Thyroid gland (tissue), 4 donors: ENCODE results near the gene FNDC3B. TPM values are rescaled to one million over a fixed set of nuclear protein-coding genes. Genes with fewer than 3 reads are reported as not detected.
"Not testable (repeated sequence)": the region's sequence is repeated elsewhere in the genome, so short reads cannot be mapped to it uniquely, and the experiment has no call there.

ENCODE experiments used
- DNase-seq, 2 donors: peaks; one replicate each; pipeline ENCODE4 v3.0.0-alpha.2; 2019
- H3K27ac ChIP-seq, 3 donors: fragments of 200-600 bp; sonication (generic); 1 replicate in 2 of 3; 2 replicates in 1 of 3; pipeline ENCODE4 v1.5.1; 2016 to 2019; ENCODE audit warnings: mild to moderate bottlenecking in 1 of 3, moderate library complexity in 1 of 3
- H3K27me3 ChIP-seq: fragments of 200-600 bp; sonication (generic); one replicate; pipeline ENCODE4 v1.5.1; 2019
- H3K36me3 ChIP-seq, 2 donors: fragments of 200-600 bp; sonication (generic); one replicate each; pipeline ENCODE4 v1.5.1; 2016 to 2019
- H3K4me1 ChIP-seq, 2 donors: fragments of 200-600 bp; sonication (generic); one replicate each; pipeline ENCODE4 v1.5.1; 2017 to 2019
- H3K4me3 ChIP-seq, 3 donors: fragments of 200-600 bp; sonication (generic); replicated peaks in 1 of 3; 1 replicate in 2 of 3; 2 replicates in 1 of 3; pipeline ENCODE4 v1.5.1; 2016; ENCODE audit warnings: mild to moderate bottlenecking in 1 of 3
- H3K9me3 ChIP-seq: fragments of 200-600 bp; sonication (generic); one replicate; pipeline ENCODE4 v1.5.1; 2017
- CTCF ChIP-seq, 6 experiments: fragments of 200-600 bp in 3 of 6; fragments of 450-650 bp in 3 of 6; sonication (generic) in 3 of 6; IDR thresholded peaks; one replicate each; pipeline ENCODE4 v1.5.1; 2016 to 2019; ENCODE audit warnings: antibody characterized with exemption in 6 of 6, mild to moderate bottlenecking in 2 of 6, inconsistent platforms in 1 of 6, moderate library complexity in 1 of 6
- POLR2A ChIP-seq, 2 donors: fragments of 450-650 bp; IDR thresholded peaks; one replicate each; pipeline ENCODE4 v1.6.1; 2017; ENCODE audit warnings: antibody characterized with exemption in 2 of 2, mild to moderate bottlenecking in 2 of 2, moderate library complexity in 1 of 2
- WGBS, 2 donors: methylation state at CpG; one replicate each; pipeline ENCODE4 v1.1.5; 2017; 5-methylcytosine and 5-hydroxymethylcytosine counted together
- intact Hi-C: fragments of 100-400 bp; cut with DNase I; formaldehyde crosslinking; loops from one replicate; pipeline ENCODE4 v1.15.1; 2023
- total RNA-seq, 4 donors: library from RNA; depleted of rRNA; stranded (reverse); fragments of >200 nt; gene quantifications; one replicate each; pipeline ENCODE4 v1.2.3, GENCODE V29; 2016

The FNDC3B gene
- total RNA-seq, 4 donors from 2014 or later, result 118 to 172 (median 146) TPM

- Histone ChIP-seq H3K27ac (no peak overlapping the region), H3K9me3 (no peaks in the 10 kb centered on the region), H3K4me1 (no peaks in the 10 kb centered on the region), H3K27me3 (no peaks in the 10 kb centered on the region), H3K36me3 (no peaks in the 10 kb centered on the region), H3K4me3 (no peak overlapping the region)
- intact Hi-C loops, result no loop called here
- no peak for TF ChIP-seq CTCF (IDR thresholded peaks at IDR 0.05)
- TF ChIP-seq POLR2A (IDR thresholded peaks at IDR 0.05), result no peak
- WGBS, 2 donors, result 90 to 93% methylated on average over 2 of the region's 2 CpGs
- no peak for DNase-seq
Measured at GRCh38 chr3:171996178-171996817, 43.1 kb upstream of the FNDC3B start.

GRCh38 chr3:171998731-171999130, 40.6 kb upstream of the FNDC3B start:
- H3K9me3 ChIP-seq, H3K36me3 ChIP-seq, H3K4me1 ChIP-seq, intact Hi-C loops, H3K27ac ChIP-seq, H3K4me3 ChIP-seq, DNase-seq, H3K27me3 ChIP-seq: not testable (repeated sequence)
- WGBS, 2 donors, result 87 to 92% methylated on average over 5 to 8 of the region's 24 CpGs

- H3K4me1 ChIP-seq, intact Hi-C loops: not testable (repeated sequence)
- 81 to 97% methylated on average over 1 of the region's 1 CpG for WGBS, 2 donors
Measured at GRCh38 chr3:172001616-172002015, 37.8 kb upstream of the FNDC3B start.

GRCh38 chr3:172002512-172003078, 36.8 kb upstream of the FNDC3B start:
- TF ChIP-seq CTCF (IDR thresholded peaks at IDR 0.05), result no peak
- TF ChIP-seq POLR2A (IDR thresholded peaks at IDR 0.05), result no peak
- intact Hi-C loops, result no loop called here
- no peaks in the 10 kb centered on the region for H3K9me3 ChIP-seq
- WGBS, 2 donors, result 77 to 83% methylated on average over 4 of the region's 4 CpGs
- H3K27ac ChIP-seq, result no peak overlapping the region
- peaks cover 0 to 7% of the 10 kb centered on the region in 2 donors for H3K4me1 ChIP-seq
- no peaks in the 10 kb centered on the region for H3K36me3 ChIP-seq
- no peaks in the 10 kb centered on the region for H3K27me3 ChIP-seq
- no peak for DNase-seq
- H3K4me3 ChIP-seq, result no peak overlapping the region

More at GRCh38 chr3:172001616-172002015, 37.8 kb upstream of the FNDC3B start:
- DNase-seq, H3K4me3 ChIP-seq, H3K27me3 ChIP-seq, H3K36me3 ChIP-seq, H3K27ac ChIP-seq, H3K9me3 ChIP-seq: not testable (repeated sequence)

GRCh38 chr3:172003146-172003545, 36.2 kb upstream of the FNDC3B start:
- Histone ChIP-seq H3K27ac (no peak overlapping the region), H3K27me3 (no peaks in the 10 kb centered on the region), H3K4me1 (peaks cover 0 to 7% of the 10 kb centered on the region in 2 donors), H3K4me3 (no peak overlapping the region), H3K9me3 (no peaks in the 10 kb centered on the region), H3K36me3 (no peaks in the 10 kb centered on the region)
- no peak for DNase-seq
- intact Hi-C loops, result no loop called here
- no peak for TF ChIP-seq POLR2A (IDR thresholded peaks at IDR 0.05)
- no peak for TF ChIP-seq CTCF (IDR thresholded peaks at IDR 0.05)
- 94 to 98% methylated on average over 6 of the region's 6 CpGs for WGBS, 2 donors

- TF ChIP-seq POLR2A (IDR thresholded peaks at IDR 0.05) (no peak), CTCF (IDR thresholded peaks at IDR 0.05) (no peak)
- intact Hi-C loops, result no loop called here
- no peak for DNase-seq
- Histone ChIP-seq H3K4me1 (peaks cover 0 to 7% of the 10 kb centered on the region in 2 donors), H3K36me3 (no peaks in the 10 kb centered on the region), H3K4me3 (no peak overlapping the region), H3K27ac (no peak overlapping the region), H3K27me3 (no peaks in the 10 kb centered on the region), H3K9me3 (no peaks in the 10 kb centered on the region)
Measured at GRCh38 chr3:172007065-172007370, 32.4 kb upstream of the FNDC3B start.
